Spleen (tissue), 7 donors: ENCODE measurements around the gene GPC3.

Source experiments
- POLR2A ChIP-seq, 3 donors: fragments of 450-650 bp; IDR thresholded peaks; one replicate each; pipeline ENCODE4 v1.5.1; 2017; ENCODE audit warnings: antibody characterized with exemption in 3 of 3, mild to moderate bottlenecking in 1 of 3
- POLR2AphosphoS5 ChIP-seq, 3 donors: sonication (generic); formaldehyde crosslinking; IDR thresholded peaks; one replicate each; pipeline ENCODE4 v1.5.1; 2017; ENCODE audit warnings: antibody characterized with exemption in 3 of 3
- TF ChIP-seq, protein P1 (sequence below), 11 experiments: fragments of 200-600 bp in 7 of 11; fragments of 450-650 bp in 4 of 11; sonication (generic) in 4 of 11; IDR thresholded peaks in 8 of 11; conservative IDR thresholded peaks in 3 of 11; 1 replicate in 7 of 11; 2 replicates in 4 of 11; pipeline versions ENCODE4 v1.4.0 to v1.8.0; 2016 to 2021; ENCODE audit warnings: antibody characterized with exemption in 11 of 11, inconsistent platforms in 4 of 11, mild to moderate bottlenecking in 1 of 11
- donor health status: DM: no; HTN: no; CAD: no; lungs with moderate emphysema.
- donor health status: DM: no; HTN: no; CAD: no.
- donor health status: DM: no; HTN: no; CAD: no.

- no peak for TF ChIP-seq POLR2A (IDR thresholded peaks at IDR 0.05)
- TF ChIP-seq, protein P1, sequence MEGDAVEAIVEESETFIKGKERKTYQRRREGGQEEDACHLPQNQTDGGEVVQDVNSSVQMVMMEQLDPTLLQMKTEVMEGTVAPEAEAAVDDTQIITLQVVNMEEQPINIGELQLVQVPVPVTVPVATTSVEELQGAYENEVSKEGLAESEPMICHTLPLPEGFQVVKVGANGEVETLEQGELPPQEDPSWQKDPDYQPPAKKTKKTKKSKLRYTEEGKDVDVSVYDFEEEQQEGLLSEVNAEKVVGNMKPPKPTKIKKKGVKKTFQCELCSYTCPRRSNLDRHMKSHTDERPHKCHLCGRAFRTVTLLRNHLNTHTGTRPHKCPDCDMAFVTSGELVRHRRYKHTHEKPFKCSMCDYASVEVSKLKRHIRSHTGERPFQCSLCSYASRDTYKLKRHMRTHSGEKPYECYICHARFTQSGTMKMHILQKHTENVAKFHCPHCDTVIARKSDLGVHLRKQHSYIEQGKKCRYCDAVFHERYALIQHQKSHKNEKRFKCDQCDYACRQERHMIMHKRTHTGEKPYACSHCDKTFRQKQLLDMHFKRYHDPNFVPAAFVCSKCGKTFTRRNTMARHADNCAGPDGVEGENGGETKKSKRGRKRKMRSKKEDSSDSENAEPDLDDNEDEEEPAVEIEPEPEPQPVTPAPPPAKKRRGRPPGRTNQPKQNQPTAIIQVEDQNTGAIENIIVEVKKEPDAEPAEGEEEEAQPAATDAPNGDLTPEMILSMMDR (IDR thresholded peaks at IDR 0.05 in 8 of 11, conservative IDR thresholded peaks at IDR 0.05 in 3 of 11) = no peak
- TF ChIP-seq POLR2AphosphoS5 (IDR thresholded peaks at IDR 0.05) = no peak
Measured at GRCh38 chrX:133681897-133682296, 303.5 kb downstream of the GPC3 start.
